SW480 (cell line): ENCODE data around the gene KCNK18.

Experiments
- DNase-seq: peaks from one replicate; pipeline ENCODE4 v3.0.0-alpha.2; 2016; ENCODE audit warnings: low spot score

The KCNK18 gene

GRCh38 chr10:117170244-117170643, 27.0 kb upstream of the KCNK18 start:
- DNase-seq: no peak

- DNase-seq: peak; percentile 78
Measured at GRCh38 chr10:117174439-117175214, 22.7 kb upstream of the KCNK18 start.

GRCh38 chr10:117175215-117175900, 21.9 kb upstream of the KCNK18 start:
- DNase-seq: peak; percentile 54

GRCh38 chr10:117175901-117176534, 21.3 kb upstream of the KCNK18 start:
- DNase-seq: peak; percentile 63

GRCh38 chr10:117178190-117178589, 19.1 kb upstream of the KCNK18 start:
- no peak for DNase-seq

GRCh38 chr10:117184296-117184695, 13.0 kb upstream of the KCNK18 start:
- DNase-seq: no peak

GRCh38 chr10:117184821-117185220, 12.5 kb upstream of the KCNK18 start:
- peak; percentile 60 for DNase-seq

- peak; percentile 36 for DNase-seq
Measured at GRCh38 chr10:117185817-117186216, 11.5 kb upstream of the KCNK18 start.

GRCh38 chr10:117186832-117187615, 10.3 kb upstream of the KCNK18 start:
- DNase-seq: peak; percentile 97

- no peak for DNase-seq
Measured at GRCh38 chr10:117188371-117188770, 8.9 kb upstream of the KCNK18 start.

GRCh38 chr10:117189557-117189956, 7.7 kb upstream of the KCNK18 start:
- no peak for DNase-seq

- DNase-seq: no peak
Measured at GRCh38 chr10:117198088-117198487, 799 bp downstream of the KCNK18 start.

- no peak for DNase-seq
Measured at GRCh38 chr10:117201826-117202225, 4.5 kb downstream of the KCNK18 start.

- no peak for DNase-seq
Measured at GRCh38 chr10:117204316-117204715, 7.0 kb downstream of the KCNK18 start.

- no peak for DNase-seq
Measured at GRCh38 chr10:117212176-117212575, 14.9 kb downstream of the KCNK18 start.

- DNase-seq: peak; percentile 4
Measured at GRCh38 chr10:117214401-117214800, 17.1 kb downstream of the KCNK18 start.

GRCh38 chr10:117215079-117215478, 17.8 kb downstream of the KCNK18 start:
- no peak for DNase-seq

GRCh38 chr10:117216028-117216427, 18.7 kb downstream of the KCNK18 start:
- no peak for DNase-seq

GRCh38 chr10:117216611-117217195, 19.4 kb downstream of the KCNK18 start:
- peak; percentile 59 for DNase-seq

GRCh38 chr10:117217196-117217761, 20.0 kb downstream of the KCNK18 start:
- peak; percentile 66 for DNase-seq

- no peak for DNase-seq
Measured at GRCh38 chr10:117218654-117219053, 21.4 kb downstream of the KCNK18 start.
